ENCODE data around the gene GPC5.
"Not testable (repeated sequence)": the region's sequence is repeated elsewhere in the genome, so short reads cannot be mapped to it uniquely, and the experiment has no call there.

GPC5 gene

GRCh38 chr13:92612892-92613291 is 1214.5 kb downstream of the GPC5 start:
- DNase-seq: no peak

GRCh38 chr13:92613921-92614320 is 1215.5 kb downstream of the GPC5 start:
- DNase-seq: no peak

- DNase-seq: no peak
Observed at GRCh38 chr13:92621985-92622384, 1223.6 kb downstream of the GPC5 start.

- no peak for DNase-seq
Observed at GRCh38 chr13:92622905-92623304, 1224.5 kb downstream of the GPC5 start.

GRCh38 chr13:92626274-92626673 is 1227.9 kb downstream of the GPC5 start:
- DNase-seq: no peak

GRCh38 chr13:92640936-92641335 is 1242.5 kb downstream of the GPC5 start:
- DNase-seq: no peak

- no peak for DNase-seq
Observed at GRCh38 chr13:92649140-92649813, 1250.9 kb downstream of the GPC5 start.

- no peak for DNase-seq
Observed at GRCh38 chr13:92656103-92656502, 1257.7 kb downstream of the GPC5 start.

- DNase-seq: no peak
Observed at GRCh38 chr13:92656648-92657047, 1258.2 kb downstream of the GPC5 start.

GRCh38 chr13:92657565-92657964 is 1259.1 kb downstream of the GPC5 start:
- no peak for DNase-seq

GRCh38 chr13:92658293-92658692 is 1259.9 kb downstream of the GPC5 start:
- DNase-seq: no peak

- no peak for DNase-seq
Observed at GRCh38 chr13:92661406-92661805, 1263.0 kb downstream of the GPC5 start.

- DNase-seq: no peak
Observed at GRCh38 chr13:92668157-92668556, 1269.7 kb downstream of the GPC5 start.

- no peak for DNase-seq
Observed at GRCh38 chr13:92670096-92670495, 1271.7 kb downstream of the GPC5 start.

- DNase-seq: no peak
Observed at GRCh38 chr13:92671821-92672220, 1273.4 kb downstream of the GPC5 start.

- DNase-seq: no peak
Observed at GRCh38 chr13:92676246-92676645, 1277.8 kb downstream of the GPC5 start.

- no peak for DNase-seq
Observed at GRCh38 chr13:92677571-92677970, 1279.2 kb downstream of the GPC5 start.

GRCh38 chr13:92679602-92680001 is 1281.2 kb downstream of the GPC5 start:
- DNase-seq: no peak

GRCh38 chr13:92681239-92681638 is 1282.8 kb downstream of the GPC5 start:
- DNase-seq: no peak

GRCh38 chr13:92682832-92683517 is 1284.6 kb downstream of the GPC5 start:
- no peak for DNase-seq

GRCh38 chr13:92694047-92694446 is 1295.6 kb downstream of the GPC5 start:
- no peak for DNase-seq

- not testable (repeated sequence) for DNase-seq
Observed at GRCh38 chr13:92695827-92696226, 1297.4 kb downstream of the GPC5 start.

GRCh38 chr13:92716749-92717148 is 1318.3 kb downstream of the GPC5 start:
- no peak for DNase-seq

Measured in anterior cingulate cortex (tissue), 58 donors.